HepG2 (cell line): ENCODE data around the gene TRMT2A. TPM values are rescaled to one million over a fixed set of nuclear protein-coding genes. Genes with fewer than 3 reads are reported as not detected.

Experiments
- ATAC-seq: fragments of 200-7000 bp; cut with Tn5 transposase; 3 replicates; pipeline ENCODE4 v1.9.1; 2020; ENCODE audit warnings: mild to moderate bottlenecking, moderate library complexity
- BruUV-seq: library from RNA; stranded (reverse); fragments of 400-500 nt; replicated peaks from 2 replicates; lab custom pipeline; 2021; lab: Mats Ljungman, UMichigan
- CTCF ChIA-PET: fragments of 300-600 bp; formaldehyde crosslinking; extraction: SDS; loops from one replicate; lab custom pipeline; 2021; ENCODE audit warnings: low total read pairs, inconsistent platforms, low intra/inter-chr PET ratio; lab: Yijun Ruan, JAX
- POLR2A ChIA-PET: fragments of 350-600 bp; sonication (Branson Sonifier 250); formaldehyde crosslinking; loops from one replicate; lab custom pipeline; 2020; ENCODE audit warnings: antibody characterized with exemption, inconsistent platforms; lab: Yijun Ruan, JAX
- DNase-seq: peaks from one replicate; pipeline ENCODE4 v3.0.0-alpha.2; 2015; ENCODE audit warnings: low spot score
- FAIRE-seq: peaks from 3 replicates; lab custom pipeline; 2011; peaks lifted over from hg19 to GRCh38; lab: Jason Lieb, UNC
- H2AFZ ChIP-seq: one replicate; pipeline ENCODE4 v1.6.1; 2011; ENCODE audit warnings: low read length, inconsistent platforms
- H3K27ac ChIP-seq: fragments of 300-600 bp; 3 replicates; pipeline ENCODE4 v1.8.0; 2011; ENCODE audit warnings: mixed run types, mild to moderate bottlenecking, mixed read lengths, low read length, inconsistent platforms; ENCODE audit not compliant: insufficient read depth; ENCODE audit errors: extremely low read length
- H3K27me3 ChIP-seq, 2 experiments: fragments of 200-600 bp in 1 of 2; 2 replicates in 1 of 2; 3 replicates in 1 of 2; pipeline versions ENCODE4 v1.6.0 to v1.8.0; 2011; ENCODE audit warnings: low read length in 2 of 2, mild to moderate bottlenecking in 2 of 2, moderate library complexity in 2 of 2, inconsistent platforms in 1 of 2; ENCODE audit not compliant: insufficient read depth in 2 of 2, control insufficient read depth in 1 of 2
- H3K36me3 ChIP-seq, 2 experiments: fragments of 200-600 bp in 1 of 2; replicated peaks in 1 of 2; 2 replicates in 1 of 2; 3 replicates in 1 of 2; pipeline versions ENCODE4 v1.5.1 to v1.8.0; 2011; ENCODE audit warnings: low read length in 2 of 2, inconsistent platforms in 1 of 2; ENCODE audit not compliant: insufficient read depth in 2 of 2, control insufficient read depth in 1 of 2
- H3K4me1 ChIP-seq: 2 replicates; pipeline ENCODE4 v1.5.1; 2012; ENCODE audit warnings: low read length, inconsistent platforms; ENCODE audit not compliant: insufficient read depth
- H3K4me2 ChIP-seq: 2 replicates; pipeline ENCODE4 v1.6.0; 2011; ENCODE audit warnings: low read depth, low read length, inconsistent platforms
- H3K4me3 ChIP-seq, 3 experiments: fragments of 200-600 bp in 1 of 3; sonication (generic), shearing (Covaris generic) in 1 of 3; replicated peaks in 1 of 3; 2 replicates each; pipeline ENCODE4 v1.5.1; 2011 to 2016; ENCODE audit warnings: low read length in 3 of 3, inconsistent platforms in 2 of 3, low read depth in 2 of 3, mild to moderate bottlenecking in 2 of 3, control low read depth in 1 of 3, mixed read lengths in 1 of 3; ENCODE audit not compliant: insufficient read depth in 1 of 3
- H3K79me2 ChIP-seq: one replicate; pipeline ENCODE4 v1.6.1; 2011; ENCODE audit warnings: low read length, inconsistent platforms; ENCODE audit not compliant: insufficient read depth
- H3K9ac ChIP-seq: 2 replicates; pipeline ENCODE4 v1.6.0; 2011; ENCODE audit warnings: mild to moderate bottlenecking, low read depth, low read length, inconsistent platforms; ENCODE audit not compliant: insufficient read depth
- H3K9me3 ChIP-seq: 2 replicates; pipeline ENCODE4 v1.5.1; 2012; ENCODE audit warnings: mild to moderate bottlenecking, low read length
- H4K20me1 ChIP-seq: 2 replicates; pipeline ENCODE4 v1.6.0; 2011; ENCODE audit warnings: inconsistent platforms, mild to moderate bottlenecking, low read length, moderate library complexity; ENCODE audit not compliant: insufficient read depth
- FOSL1 ChIP-seq: sonication (generic); formaldehyde crosslinking; IDR thresholded peaks from 2 replicates; pipeline ENCODE4 v1.9.0; 2021; ENCODE audit warnings: missing genetic modification reagents, borderline replicate concordance
- KLF6 ChIP-seq: IDR thresholded peaks from 2 replicates; pipeline ENCODE4 v1.8.0; 2016; ENCODE audit warnings: missing biosample characterization, missing genetic modification reagents
- MEF2D ChIP-seq: sonication (generic); formaldehyde crosslinking; IDR thresholded peaks from 2 replicates; pipeline ENCODE4 v1.5.1; 2020; ENCODE audit warnings: mild to moderate bottlenecking, missing genetic modification reagents
- MTA3 ChIP-seq: sonication (generic); formaldehyde crosslinking; IDR thresholded peaks from 2 replicates; pipeline ENCODE4 v1.4.0; 2020; ENCODE audit warnings: missing genetic modification reagents
- PATZ1 ChIP-seq: sonication (generic); formaldehyde crosslinking; IDR thresholded peaks from 2 replicates; pipeline ENCODE4 v1.4.0; 2020; ENCODE audit warnings: missing genetic modification reagents
- POGZ ChIP-seq: sonication (generic); formaldehyde crosslinking; IDR thresholded peaks from 2 replicates; pipeline ENCODE4 v1.4.0; 2020; ENCODE audit warnings: mild to moderate bottlenecking, missing genetic modification reagents
- SAP130 ChIP-seq: IDR thresholded peaks from 2 replicates; pipeline ENCODE4 v1.6.1; 2016; ENCODE audit warnings: low read depth
- ZFP82 ChIP-seq: sonication (generic); formaldehyde crosslinking; IDR thresholded peaks from 2 replicates; pipeline ENCODE4 v1.5.1; 2020; ENCODE audit warnings: mild to moderate bottlenecking, missing genetic modification reagents, borderline replicate concordance
- ZNF142 ChIP-seq: sonication (generic); formaldehyde crosslinking; IDR thresholded peaks from 2 replicates; pipeline ENCODE4 v1.4.0; 2020; ENCODE audit warnings: missing genetic modification reagents
- ZNF274 ChIP-seq: sonication (generic); formaldehyde crosslinking; IDR thresholded peaks from 2 replicates; pipeline ENCODE4 v1.5.1; 2020; ENCODE audit warnings: mild to moderate bottlenecking, missing genetic modification reagents
- ZNF713 ChIP-seq: sonication (generic); formaldehyde crosslinking; IDR thresholded peaks from 2 replicates; pipeline ENCODE4 v1.4.0; 2020; ENCODE audit warnings: mild to moderate bottlenecking, missing genetic modification reagents
- WGBS: methylation state at CpG from one replicate; pipeline ENCODE4 v1.1.6; 2017; ENCODE audit warnings: low lambda C conversion rate; 5-methylcytosine and 5-hydroxymethylcytosine counted together
- in situ Hi-C: cut with HindIII; loops from 2 replicates; pipeline ENCODE4 v1.10.0; 2017; ENCODE audit warnings: low pct_unique_long_range_greater_than_20kb; ENCODE audit not compliant: extremely low pct_ligation_motif_present
- intact Hi-C: fragments of 100-400 bp; cut with micrococcal nuclease; formaldehyde crosslinking; loops from one replicate; pipeline ENCODE4 v1.10.0; 2022; ENCODE audit not compliant: unreplicated experiment
- polyA plus RNA-seq, 8 experiments: library from polyadenylated mRNA; depleted of rRNA in 3 of 8; stranded (reverse) in 7 of 8; unstranded in 1 of 8; fragments of >200 nt; fragmentation: Illumina TruSeq in 4 of 8; extraction: Trizol in 4 of 8; gene quantifications; 2 replicates each; pipeline versions ENCODE4 v1.2.1 to v1.2.3, GENCODE V29; 2011 to 2016; ENCODE audit warnings: low read depth in 4 of 8, missing spikeins in 1 of 8, mixed read lengths in 1 of 8; ENCODE audit not compliant: insufficient read depth in 1 of 8
- total RNA-seq, 5 experiments: library from RNA; depleted of rRNA; stranded (reverse); fragments of >200 nt; fragmentation: Illumina TruSeq; extraction: Trizol; gene quantifications; 2 replicates each; pipeline ENCODE4 v1.2.3, GENCODE V29; 2016; ENCODE audit warnings: low read depth in 1 of 5

TRMT2A gene
- total and polyA plus RNA-seq, 2 of the 13 experiments (the other 11 are each of a cell fraction or from before 2014, with no cell fraction given), result 24.0 to 30.3 TPM

GRCh38 chr22:20080776-20081654 lies 36.0 kb downstream of the TRMT2A start (continued):
- TF ChIP-seq MEF2D (CRISPR knock-in tag), result no peak; the same call in 1 of the 2 replicates

DNA sequence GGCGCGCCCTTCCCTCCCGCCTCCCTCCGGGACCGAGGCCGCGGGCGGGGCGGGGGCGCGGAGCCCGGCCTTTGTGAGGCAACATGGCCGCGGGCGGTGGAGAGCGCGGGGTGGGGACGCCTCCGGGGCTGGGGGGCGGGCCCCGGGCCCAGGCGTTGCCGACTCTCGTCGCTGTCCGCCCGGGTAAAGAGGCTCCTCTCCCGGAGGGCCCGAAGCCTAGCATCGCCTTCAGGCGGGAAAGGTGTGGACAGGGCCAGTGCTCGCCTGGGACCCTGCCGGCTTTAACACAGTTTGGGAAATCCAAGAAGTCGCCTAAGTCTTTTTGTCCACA lies 36.6 kb downstream of the TRMT2A start:
- 0% methylated on average over 5 of the region's 34 CpGs for WGBS
- no peak overlapping the region for H2AFZ ChIP-seq
- TF ChIP-seq ZNF713 (CRISPR knock-in tag) (no peak), POGZ (0 out of 2 replicates have a peak, but pooled peaks have one; percentile 17), KLF6 (0 out of 2 replicates have a peak, but pooled peaks have one; percentile 9), FOSL1 (CRISPR knock-in tag) (no peak), ZNF274 (CRISPR knock-in tag) (peak; percentile 61), PATZ1 (peak; percentile 45; the same call in 1 of the 2 replicates), ZFP82 (0 out of 2 replicates have a peak, but pooled peaks have one; percentile 10), SAP130 (CRISPR knock-in tag) (peak; percentile 37; the same call in 1 of the 2 replicates), MTA3 (CRISPR knock-in tag) (no peak), ZNF142 (0 out of 2 replicates have a peak, but pooled peaks have one; percentile 5)

More for the DNA sequence above, 36.6 kb downstream of the TRMT2A start:
- H3K36me3 ChIP-seq, result peaks cover 2 to 7% of the 10 kb centered on the region in 2 experiments; a peak in 3 of 5 replicates
- peaks cover 56% of the 10 kb centered on the region for H3K4me1 ChIP-seq
- intact Hi-C loops (loop anchor here (5.0 kb wide), 1 partner anchor 37 kb away; the partner anchor contains the start of genes RANBP1 and TRMT2A), in situ Hi-C loops (no loop called here)
- peak overlapping the region; percentile 90 for H3K4me2 ChIP-seq
- DNase-seq (peak; percentile 23), ATAC-seq (peak; percentile 27), FAIRE-seq (no peak)
- H3K9ac ChIP-seq, result peak overlapping the region; percentile 95
- ChIA-PET POLR2A (interaction anchor here (1.0 to 1.8 kb wide), 5 partner anchors 11 to 127 kb away, joined by 3 to 5 read pairs (median 3); no protein-coding TSS in a partner anchor), CTCF (no interaction called here)
- peaks cover 15% of the 10 kb centered on the region; the same call in 1 of the 2 replicates for H4K20me1 ChIP-seq
- H3K79me2 ChIP-seq, result peaks cover 49% of the 10 kb centered on the region
- peak overlapping the region; percentile 66 to 87 (median 75) for H3K4me3 ChIP-seq
- no TSS peak for BruUV-seq
- no peaks in the 10 kb centered on the region; a peak in 2 of 5 replicates for H3K27me3 ChIP-seq
- H3K9me3 ChIP-seq, result no peaks in the 10 kb centered on the region
- peak overlapping the region; percentile 85 for H3K27ac ChIP-seq
